NCI-H748 (cell line): ENCODE results near the gene PEPD.

Source experiments
- DNase-seq: peaks from one replicate; lab custom pipeline; 2025; ENCODE audit not compliant: unreplicated experiment; lab: John Stamatoyannopoulos, UW

PEPD gene

GRCh38 chr19:33460221-33460908 lies 61.2 kb downstream of the PEPD start:
- no peak for DNase-seq

- DNase-seq: peak; percentile 19
Observed at GRCh38 chr19:33459222-33460090, 62.1 kb downstream of the PEPD start.

DNA sequence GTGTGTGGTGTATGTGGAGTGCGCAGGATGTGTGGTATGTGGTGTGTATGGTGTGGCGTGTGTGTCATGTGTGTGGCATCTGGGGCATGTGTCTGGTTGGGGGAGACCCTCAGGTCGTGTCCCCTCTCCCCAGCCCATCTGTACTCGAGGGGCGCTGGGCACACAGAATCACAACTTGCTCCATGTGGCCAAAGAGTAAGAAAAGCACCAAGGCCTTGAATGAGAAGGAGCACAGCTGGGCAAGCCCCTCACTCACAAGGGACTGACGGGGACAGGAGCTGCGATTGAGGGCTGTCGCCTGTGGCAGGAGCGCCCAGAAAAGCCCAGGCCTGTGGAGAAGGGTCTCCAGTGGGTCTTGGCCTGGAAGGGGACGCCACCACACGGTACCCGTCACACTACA lies 62.8 kb downstream of the PEPD start:
- no peak for DNase-seq

DNA sequence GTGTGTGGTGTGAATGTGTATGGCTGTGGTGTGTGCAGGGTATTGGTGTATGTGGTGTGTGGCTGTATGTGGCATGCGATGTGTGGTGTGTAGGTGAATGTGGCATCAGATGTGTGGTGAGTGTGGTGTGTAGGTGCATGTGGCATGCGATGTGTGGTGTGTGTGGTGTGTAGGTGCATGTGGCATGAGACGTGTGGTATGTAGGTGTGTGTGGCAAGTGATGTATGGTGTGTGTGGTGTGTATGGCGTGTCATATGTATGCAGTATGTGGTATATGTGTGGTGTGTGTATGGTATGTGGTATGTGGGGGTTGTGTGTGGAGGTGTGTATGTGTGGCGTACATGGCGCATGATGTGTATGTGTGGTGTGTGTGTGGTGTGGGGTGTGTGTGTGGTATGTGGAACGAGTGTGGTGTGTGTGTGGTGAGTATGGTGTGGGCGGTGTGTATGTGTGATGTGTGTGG lies 63.4 kb downstream of the PEPD start:
- no peak for DNase-seq

DNA sequence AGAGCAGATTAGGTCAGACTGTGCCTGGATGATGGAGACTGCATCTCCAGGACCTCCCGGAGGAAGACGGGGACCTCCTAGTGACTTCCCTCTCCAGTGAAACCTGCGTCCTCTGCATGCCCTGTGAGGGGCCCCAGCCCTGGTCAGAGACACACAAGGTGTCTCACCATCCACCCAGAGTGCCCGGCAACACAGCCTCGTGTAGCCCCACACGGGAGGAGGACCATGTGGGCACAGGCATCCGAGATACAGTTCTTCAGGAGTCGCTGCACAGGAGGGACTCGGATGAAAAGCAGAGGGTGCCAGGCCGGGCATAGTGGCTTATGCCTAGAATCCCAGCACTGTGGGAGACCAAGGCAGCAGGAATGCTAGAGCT lies 64.8 kb downstream of the PEPD start:
- no peak for DNase-seq

- DNase-seq: no peak
Observed at GRCh38 chr19:33456076-33456844, 65.3 kb downstream of the PEPD start.

DNA sequence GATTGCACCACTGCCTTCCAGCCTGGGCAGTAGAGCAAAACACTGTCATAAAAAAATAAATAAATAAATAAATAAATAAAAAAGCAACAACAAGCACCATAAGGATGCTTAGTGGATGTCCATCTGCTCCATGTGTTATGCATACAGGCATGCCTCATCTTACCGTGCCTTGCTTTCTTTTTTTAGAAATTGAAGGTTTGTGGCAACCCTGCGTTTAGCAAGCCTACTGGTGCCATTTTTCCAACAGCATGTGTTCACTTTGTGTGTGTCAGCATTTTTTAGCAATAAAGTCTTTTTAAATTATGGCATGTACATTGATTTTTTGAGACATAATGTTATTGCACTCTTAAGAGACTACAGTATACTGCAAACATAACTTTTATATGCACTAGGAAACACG lies 68.3 kb downstream of the PEPD start:
- DNase-seq: no peak

DNA sequence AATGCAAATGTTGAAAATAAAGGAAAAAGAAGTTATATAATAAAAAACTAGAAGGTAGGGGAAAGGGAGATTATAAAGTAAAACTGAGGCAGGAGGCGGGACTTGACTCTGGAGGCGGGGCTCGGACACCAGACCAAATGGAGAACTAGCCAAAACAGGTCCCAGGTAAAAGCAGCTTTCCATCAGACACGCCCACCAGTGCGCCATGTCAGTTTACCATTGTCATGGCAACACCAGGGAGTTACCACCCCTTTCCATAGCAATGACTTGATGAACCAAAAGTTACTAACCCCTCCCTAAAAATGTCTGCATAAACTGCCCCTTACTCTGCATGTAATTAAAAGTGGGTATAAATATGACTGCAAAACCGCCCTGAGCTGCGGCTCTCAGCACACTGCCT lies 70.9 kb downstream of the PEPD start:
- no peak for DNase-seq

DNA sequence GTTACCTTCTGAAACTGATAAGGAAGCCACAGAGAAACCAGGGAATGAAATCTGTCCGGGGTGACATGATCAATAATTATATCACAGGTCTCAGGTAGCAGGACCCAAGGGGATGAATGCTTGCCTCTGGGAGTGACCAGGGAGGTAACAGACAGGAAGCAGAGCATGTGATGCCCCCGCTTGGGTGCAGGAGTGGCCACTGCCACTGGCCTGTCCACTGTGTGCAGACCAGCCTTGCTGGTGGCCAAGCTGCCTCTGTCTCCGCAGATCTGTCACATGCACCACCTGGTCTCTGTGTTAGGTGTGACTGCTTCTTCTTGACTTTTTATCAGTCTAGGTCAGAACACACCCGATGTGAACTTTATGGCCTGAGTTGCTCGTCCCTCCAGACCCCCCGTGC lies 71.8 kb downstream of the PEPD start:
- no peak for DNase-seq

GRCh38 chr19:33448159-33448516 lies 73.5 kb downstream of the PEPD start:
- no peak for DNase-seq

DNA sequence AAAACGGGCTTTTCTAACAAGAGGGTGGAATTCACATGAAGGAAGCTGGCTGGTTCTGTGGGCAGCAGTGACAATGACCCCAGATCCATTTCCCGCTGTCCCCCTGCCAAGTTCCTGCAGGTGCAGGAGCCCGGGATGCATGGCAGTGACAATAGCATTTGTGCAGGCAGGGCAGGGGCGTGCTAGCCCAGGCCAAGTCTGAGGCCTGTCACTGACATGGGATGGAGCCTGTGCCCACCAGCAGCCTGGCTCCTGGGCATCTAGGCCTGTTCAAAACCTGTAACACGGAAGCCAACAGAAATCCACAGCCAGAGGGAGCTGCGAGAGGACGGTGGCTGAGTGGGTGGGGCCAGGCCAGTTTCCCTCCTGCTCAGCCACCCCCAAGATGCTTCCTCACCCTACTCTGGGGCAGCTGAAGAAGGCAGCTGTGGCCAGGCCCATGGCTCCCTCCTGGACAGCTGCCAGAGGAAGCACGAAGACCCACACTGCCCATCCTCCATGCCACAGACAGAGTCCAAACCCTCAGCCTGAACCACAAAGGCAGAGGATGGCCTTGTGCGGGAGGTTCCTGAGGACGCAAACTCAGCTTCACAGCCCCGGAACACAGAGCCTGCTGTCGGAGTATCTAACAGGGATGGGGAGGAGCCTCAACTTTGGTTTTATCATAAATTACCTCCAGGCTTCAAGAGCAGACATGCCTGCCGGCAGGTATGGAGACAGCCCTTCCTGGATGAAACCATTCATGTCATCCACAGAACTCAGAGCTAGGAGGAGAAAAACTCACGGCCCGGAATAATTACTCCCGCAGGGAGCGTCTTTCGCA lies 74.0 kb downstream of the PEPD start:
- no peak for DNase-seq

GRCh38 chr19:33446330-33447293 lies 75.0 kb downstream of the PEPD start:
- no peak for DNase-seq

DNA sequence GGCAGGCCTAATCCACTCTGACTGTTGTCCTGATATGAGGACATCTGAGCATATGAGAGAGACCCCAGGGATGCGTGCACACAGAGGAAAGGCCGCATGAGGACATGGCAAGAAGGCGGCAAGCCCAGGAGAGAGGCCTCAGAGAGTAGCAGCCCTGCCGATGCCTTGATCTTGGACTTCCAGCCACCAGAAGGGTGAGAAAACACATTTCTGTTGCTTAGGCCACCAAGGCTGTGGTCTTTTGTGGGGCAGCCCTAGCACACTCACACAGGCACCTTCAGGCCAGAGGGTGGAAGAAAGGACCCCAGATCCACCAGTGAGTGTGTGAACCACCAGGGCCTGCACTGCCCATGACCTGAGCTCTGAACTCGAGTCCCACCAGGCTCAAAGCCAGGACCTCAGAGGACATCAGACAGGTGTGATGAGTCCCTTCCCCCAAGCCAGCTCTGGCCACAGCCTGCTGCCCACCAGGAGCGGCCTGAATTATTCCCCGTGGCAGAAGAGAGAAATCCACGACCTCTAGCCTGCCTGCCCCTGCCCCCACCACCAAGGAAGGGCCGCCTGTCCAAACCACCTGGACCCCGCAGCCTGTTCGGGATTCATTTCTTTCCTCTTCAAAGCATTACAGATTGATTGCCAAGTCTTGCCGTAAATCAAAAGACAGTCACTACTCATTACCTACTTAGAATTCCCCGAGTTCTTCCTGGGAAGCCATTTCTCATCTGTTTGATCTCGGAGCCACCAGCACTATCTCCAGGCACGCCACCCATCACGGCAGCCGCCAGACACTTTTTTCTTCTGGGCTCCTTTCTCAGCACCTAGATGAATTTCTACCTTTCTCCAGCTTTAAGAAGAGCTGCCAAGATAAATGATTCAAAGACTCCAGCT lies 75.9 kb downstream of the PEPD start:
- no peak for DNase-seq

- DNase-seq: no peak
Observed at GRCh38 chr19:33444562-33445441, 76.8 kb downstream of the PEPD start.

- DNase-seq: no peak
Observed at GRCh38 chr19:33443638-33444561, 77.7 kb downstream of the PEPD start.

DNA sequence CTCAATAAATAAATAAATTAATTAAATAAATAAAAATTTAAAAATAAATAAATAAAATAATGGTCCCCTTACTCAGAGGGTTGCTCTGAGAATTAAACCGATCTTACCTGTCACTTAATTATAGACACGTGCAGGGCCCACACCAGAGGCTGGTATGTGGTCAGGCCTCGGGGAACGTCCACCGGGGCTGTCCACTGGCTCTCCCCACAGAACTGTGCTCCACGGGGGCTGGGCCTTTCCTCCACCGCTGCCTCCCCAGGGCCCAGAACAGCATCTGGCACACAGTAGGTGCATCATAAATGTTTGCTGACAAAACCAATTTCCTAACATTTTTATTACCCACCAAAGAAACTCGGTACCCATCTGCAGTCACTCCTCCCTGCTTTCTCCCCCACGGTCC lies 78.9 kb downstream of the PEPD start:
- DNase-seq: no peak

- no peak for DNase-seq
Observed at GRCh38 chr19:33441828-33442227, 79.8 kb downstream of the PEPD start.
